T-cell (primary cell): ENCODE data around the gene CHAC2. TPM values are rescaled to one million over a fixed set of nuclear protein-coding genes. Genes with fewer than 3 reads are reported as not detected.

Experiments
- ATAC-seq, 4 experiments: fragments of 200-7000 bp in 3 of 4; fragments of 150-1000 bp in 1 of 4; cut with Tn5 transposase; replicated peaks in 1 of 4; 1 replicate in 3 of 4; 2 replicates in 1 of 4; pipeline ENCODE4 v1.10.0; 2021; ENCODE audit warnings: moderate library complexity in 3 of 4, mild to moderate bottlenecking in 2 of 4, moderate number of reproducible peaks in 1 of 4
- CTCF ChIA-PET, 2 donors: fragments of 300-600 bp; sonication (Branson Sonifier 250); formaldehyde crosslinking; loops; one replicate each; lab custom pipeline; 2022; ENCODE audit warnings: antibody characterized with exemption in 2 of 2; lab: Charles Lee
- POLR2A ChIA-PET, 2 donors: fragments of 300-600 bp; sonication (Branson Sonifier 250); formaldehyde crosslinking; loops; one replicate each; lab custom pipeline; 2022; ENCODE audit warnings: antibody characterized with exemption in 2 of 2; lab: Charles Lee
- DNase-seq, 35 experiments: peaks; one replicate each; pipeline versions ENCODE4 v3.0.0 to v3.0.0-alpha.2; 2013 to 2023
- H3K27ac ChIP-seq: one replicate; pipeline ENCODE4 v1.5.1; 2013; ENCODE audit warnings: low read length
- H3K27me3 ChIP-seq, 2 experiments: replicated peaks in 1 of 2; 1 replicate in 1 of 2; 2 replicates in 1 of 2; pipeline versions ENCODE4 v1.6.1 to v1.7.0; 2013; ENCODE audit warnings: low read length in 1 of 2, mixed read lengths in 1 of 2; ENCODE audit not compliant: control insufficient read depth in 2 of 2, insufficient read depth in 2 of 2; ENCODE audit errors: extremely low read depth in 1 of 2
- H3K36me3 ChIP-seq, 2 donors: 1 replicate in 1 of 2; 2 replicates in 1 of 2; pipeline versions ENCODE4 v1.6.1 to v1.7.0; 2013; ENCODE audit warnings: low read length in 1 of 2; ENCODE audit not compliant: control insufficient read depth in 2 of 2, insufficient read depth in 1 of 2; ENCODE audit errors: extremely low read depth in 1 of 2
- H3K4me1 ChIP-seq, 2 experiments: 1 replicate in 1 of 2; 2 replicates in 1 of 2; pipeline versions ENCODE4 v1.6.1 to v1.7.0; 2013; ENCODE audit warnings: low read length in 2 of 2, mixed read lengths in 1 of 2; ENCODE audit not compliant: insufficient read depth in 2 of 2, control insufficient read depth in 1 of 2; ENCODE audit errors: extremely low read depth in 1 of 2
- H3K4me3 ChIP-seq, 2 donors: 1 replicate in 1 of 2; 2 replicates in 1 of 2; pipeline versions ENCODE4 v1.5.1 to v1.7.0; 2013; ENCODE audit warnings: mild to moderate bottlenecking in 2 of 2, low read length in 1 of 2, moderate library complexity in 1 of 2; ENCODE audit not compliant: control insufficient read depth in 1 of 2; ENCODE audit errors: extremely low read depth in 1 of 2
- H3K9me3 ChIP-seq: 2 replicates; pipeline ENCODE4 v1.7.0; 2013
- H3K27ac Mint-ChIP-seq, 2 donors: one replicate each; pipeline ENCODE4 v1.8.0; 2020 to 2021; ENCODE audit warnings: mild to moderate bottlenecking in 2 of 2, mixed read lengths in 2 of 2
- H3K27me3 Mint-ChIP-seq, 2 donors: one replicate each; pipeline ENCODE4 v1.8.0; 2021 to 2022; ENCODE audit warnings: mixed read lengths in 2 of 2
- H3K36me3 Mint-ChIP-seq: one replicate; pipeline ENCODE4 v1.8.0; 2021; ENCODE audit warnings: mixed read lengths
- H3K4me1 Mint-ChIP-seq, 3 donors: one replicate each; pipeline ENCODE4 v1.8.0; 2020 to 2022; ENCODE audit warnings: mixed read lengths in 3 of 3, mild to moderate bottlenecking in 1 of 3
- H3K4me3 Mint-ChIP-seq, 3 donors: one replicate each; pipeline ENCODE4 v1.8.0; 2020 to 2022; ENCODE audit warnings: mild to moderate bottlenecking in 3 of 3, mixed read lengths in 3 of 3, moderate library complexity in 3 of 3
- H3K9me3 Mint-ChIP-seq, 3 donors: one replicate each; pipeline ENCODE4 v1.8.0; 2020 to 2022; ENCODE audit warnings: mixed read lengths in 3 of 3
- WGBS: methylation state at CpG from one replicate; pipeline ENCODE4 v1.1.5; 2013; ENCODE audit warnings: missing lambda C conversion rate; ENCODE audit not compliant: insufficient coverage; 5-methylcytosine and 5-hydroxymethylcytosine counted together
- total RNA-seq, 35 experiments: library from RNA in 6 of 35; stranded (reverse) in 6 of 35; fragments of 120-200 nt in 1 of 35; gene quantifications; one replicate each; pipeline versions ENCODE4 v1.2.1 to v1.2.4 and lab custom pipeline; 2013 to 2026

CHAC2 gene
- total RNA-seq, 5 donors from 2014 or later (not counting 1 experiment from before 2014, with no cell fraction given), result 1.4 to 3.7 (median 2.7) TPM

GRCh38 chr2:53813151-53813550 lies 45.5 kb downstream of the CHAC2 start:
- Histone ChIP-seq H3K36me3 (peaks cover 5 to 55% of the 10 kb centered on the region in 2 donors), H3K4me1 (no peaks in the 10 kb centered on the region), H3K27me3 (no peaks in the 10 kb centered on the region), H3K27ac (no peak overlapping the region), H3K4me3 (no peak overlapping the region), H3K9me3 (no peaks in the 10 kb centered on the region)
- no peaks in the 10 kb centered on the region for H3K4me1 Mint-ChIP-seq
- DNase-seq, result no peak
- ChIA-PET CTCF (no interaction called here), POLR2A (no interaction called here)
- H3K27me3 Mint-ChIP-seq, result no peaks in the 10 kb centered on the region
- no peak overlapping the region for H3K27ac Mint-ChIP-seq
- ATAC-seq, result no peak
- no peak overlapping the region for H3K4me3 Mint-ChIP-seq
- peaks cover 54% of the 10 kb centered on the region for H3K36me3 Mint-ChIP-seq
- H3K9me3 Mint-ChIP-seq, result no peaks in the 10 kb centered on the region

- WGBS, result 83% methylated on average over 3 of the region's 3 CpGs
- H3K4me1 ChIP-seq, result no peaks in the 10 kb centered on the region
- DNase-seq (no peak), ATAC-seq (no peak)
- no peaks in the 10 kb centered on the region for H3K9me3 ChIP-seq
- ChIA-PET CTCF (interaction anchor here in 1 of 2 donors (0.7 kb wide), 1 partner anchor 18 kb away, joined by 8 read pairs; no protein-coding TSS in a partner anchor), POLR2A (interaction anchor here in 1 of 2 donors (0.7 kb wide), 1 partner anchor 12 kb away, joined by 14 read pairs; no protein-coding TSS in a partner anchor)
- no peaks in the 10 kb centered on the region for H3K4me1 Mint-ChIP-seq
- H3K27me3 Mint-ChIP-seq, result no peaks in the 10 kb centered on the region
- no peak overlapping the region for H3K27ac ChIP-seq
- no peak overlapping the region for H3K4me3 ChIP-seq
- H3K36me3 Mint-ChIP-seq, result peaks cover 32% of the 10 kb centered on the region
- peaks cover 3 to 26% of the 10 kb centered on the region in 2 donors for H3K36me3 ChIP-seq
- no peaks in the 10 kb centered on the region for H3K27me3 ChIP-seq
- H3K9me3 Mint-ChIP-seq, result no peaks in the 10 kb centered on the region
- no peak overlapping the region for H3K27ac Mint-ChIP-seq
- no peak overlapping the region for H3K4me3 Mint-ChIP-seq
Measured at GRCh38 chr2:53818854-53819435, 51.3 kb downstream of the CHAC2 start.

GRCh38 chr2:53819634-53820033 lies 52.0 kb downstream of the CHAC2 start:
- peaks cover 3 to 25% of the 10 kb centered on the region in 2 donors for H3K36me3 ChIP-seq
- ATAC-seq, result no peak
- no peaks in the 10 kb centered on the region for H3K27me3 ChIP-seq
- CTCF ChIA-PET, result interaction anchor here in 1 of 2 donors (0.7 kb wide), 1 partner anchor 18 kb away, joined by 8 read pairs; no protein-coding TSS in a partner anchor
- no peaks in the 10 kb centered on the region for H3K9me3 Mint-ChIP-seq
- H3K27me3 Mint-ChIP-seq, result no peaks in the 10 kb centered on the region
- no peaks in the 10 kb centered on the region for H3K4me1 ChIP-seq
- no peak overlapping the region for H3K4me3 Mint-ChIP-seq
- no peak overlapping the region for H3K27ac Mint-ChIP-seq
- POLR2A ChIA-PET, result interaction anchor here in 1 of 2 donors (0.7 kb wide), 1 partner anchor 13 kb away, joined by 14 read pairs; no protein-coding TSS in a partner anchor
- no peak for DNase-seq
- peaks cover 30% of the 10 kb centered on the region for H3K36me3 Mint-ChIP-seq
- no peak overlapping the region for H3K4me3 ChIP-seq
- H3K27ac ChIP-seq, result no peak overlapping the region
- WGBS, result no CpG with 5 or more reads among the region's 4 CpGs
- no peaks in the 10 kb centered on the region for H3K4me1 Mint-ChIP-seq
- H3K9me3 ChIP-seq, result no peaks in the 10 kb centered on the region

- Mint-ChIP-seq H3K27ac (no peak overlapping the region), H3K4me3 (no peak overlapping the region), H3K27me3 (no peaks in the 10 kb centered on the region), H3K36me3 (peaks cover 29% of the 10 kb centered on the region), H3K4me1 (no peaks in the 10 kb centered on the region), H3K9me3 (no peaks in the 10 kb centered on the region)
- Histone ChIP-seq H3K9me3 (no peaks in the 10 kb centered on the region), H3K36me3 (peaks cover 3 to 25% of the 10 kb centered on the region in 2 donors), H3K27me3 (no peaks in the 10 kb centered on the region), H3K4me1 (no peaks in the 10 kb centered on the region), H3K4me3 (no peak overlapping the region), H3K27ac (no peak overlapping the region)
- POLR2A ChIA-PET, result no interaction called here
- DNase-seq (no peak), ATAC-seq (no peak)
- WGBS, result 100% methylated on average over 1 of the region's 9 CpGs
- CTCF ChIA-PET, result no interaction called here
Measured at GRCh38 chr2:53820048-53820447, 52.4 kb downstream of the CHAC2 start.

- Histone ChIP-seq H3K36me3 (peaks cover 3 to 24% of the 10 kb centered on the region in 2 donors), H3K9me3 (no peaks in the 10 kb centered on the region), H3K27me3 (no peaks in the 10 kb centered on the region), H3K4me1 (no peaks in the 10 kb centered on the region), H3K27ac (no peak overlapping the region), H3K4me3 (no peak overlapping the region)
- H3K27ac Mint-ChIP-seq, result no peak overlapping the region
- CTCF ChIA-PET, result interaction anchor here in 1 of 2 donors (0.6 kb wide), 1 partner anchor 149 kb away, joined by 9 read pairs; no protein-coding TSS in a partner anchor
- no peak for ATAC-seq
- 90% methylated on average over 1 of the region's 4 CpGs for WGBS
- H3K36me3 Mint-ChIP-seq, result peaks cover 23% of the 10 kb centered on the region
- no peak overlapping the region for H3K4me3 Mint-ChIP-seq
- no peaks in the 10 kb centered on the region for H3K9me3 Mint-ChIP-seq
- H3K27me3 Mint-ChIP-seq, result no peaks in the 10 kb centered on the region
- POLR2A ChIA-PET, result no interaction called here
- no peak for DNase-seq
- no peaks in the 10 kb centered on the region for H3K4me1 Mint-ChIP-seq
Measured at GRCh38 chr2:53820711-53821110, 53.1 kb downstream of the CHAC2 start.

DNA sequence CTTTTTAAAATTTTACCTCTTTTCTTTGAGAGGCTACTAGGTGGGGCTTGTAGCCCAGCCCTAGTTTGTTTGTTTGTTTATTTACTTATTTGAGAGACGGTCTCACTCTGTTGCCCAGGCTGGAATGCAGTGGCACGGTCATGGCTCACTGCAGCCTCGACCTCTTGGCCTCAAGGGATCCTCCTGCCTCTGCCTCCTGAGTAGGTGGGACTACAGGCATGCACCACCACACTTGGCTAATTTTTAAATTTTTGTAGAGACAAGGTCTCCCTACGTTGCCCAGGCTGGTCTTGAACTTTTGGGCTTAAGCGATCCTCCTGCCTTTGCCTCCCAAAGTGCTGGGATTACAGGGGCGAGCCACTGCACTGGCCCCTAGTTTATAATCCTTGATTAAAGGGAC lies 54.2 kb downstream of the CHAC2 start:
- ChIA-PET CTCF (no interaction called here), POLR2A (no interaction called here)
- no peaks in the 10 kb centered on the region for H3K27me3 Mint-ChIP-seq
- ATAC-seq (no peak), DNase-seq (no peak)
- no peak overlapping the region for H3K4me3 Mint-ChIP-seq
- no peak overlapping the region for H3K27ac Mint-ChIP-seq
- H3K9me3 Mint-ChIP-seq, result no peaks in the 10 kb centered on the region
- no peaks in the 10 kb centered on the region for H3K4me1 Mint-ChIP-seq
- H3K4me3 ChIP-seq, result no peak overlapping the region
- 96% methylated on average over 3 of the region's 6 CpGs for WGBS
- H3K9me3 ChIP-seq, result no peaks in the 10 kb centered on the region
- H3K27ac ChIP-seq, result no peak overlapping the region
- H3K27me3 ChIP-seq, result no peaks in the 10 kb centered on the region
- peaks cover 3 to 18% of the 10 kb centered on the region in 2 donors for H3K36me3 ChIP-seq
- H3K36me3 Mint-ChIP-seq, result peaks cover 18% of the 10 kb centered on the region
- no peaks in the 10 kb centered on the region for H3K4me1 ChIP-seq
